Uterus (tissue), 4 donors: ENCODE data around the gene PPA2. TPM values are rescaled to one million over a fixed set of nuclear protein-coding genes. Genes with fewer than 3 reads are reported as not detected.
"Not testable (repeated sequence)": the region's sequence is repeated elsewhere in the genome, so short reads cannot be mapped to it uniquely, and the experiment has no call there.

Source experiments
- DNase-seq, 2 donors: peaks; one replicate each; pipeline ENCODE4 v3.0.0-alpha.2; 2019 to 2020
- H3K27ac ChIP-seq, 2 donors: fragments of 200-600 bp; sonication (generic); 1 replicate in 1 of 2; 2 replicates in 1 of 2; pipeline ENCODE4 v1.5.1; 2016 to 2018
- H3K27me3 ChIP-seq, 2 donors: fragments of 200-600 bp; sonication (generic); one replicate each; pipeline ENCODE4 v1.5.1; 2018 to 2019; ENCODE audit warnings: control low read depth in 1 of 2
- H3K36me3 ChIP-seq, 2 donors: fragments of 200-600 bp; sonication (generic); one replicate each; pipeline ENCODE4 v1.5.1; 2019; ENCODE audit warnings: control low read depth in 1 of 2
- H3K4me1 ChIP-seq, 2 donors: fragments of 200-600 bp; sonication (generic); one replicate each; pipeline ENCODE4 v1.5.1; 2018 to 2019; ENCODE audit warnings: control low read depth in 1 of 2
- H3K4me3 ChIP-seq, 2 donors: fragments of 200-600 bp; sonication (generic); 1 replicate in 1 of 2; 2 replicates in 1 of 2; pipeline ENCODE4 v1.5.1; 2018 to 2019; ENCODE audit warnings: mild to moderate bottlenecking in 1 of 2
- H3K9me3 ChIP-seq, 2 donors: fragments of 200-600 bp; sonication (generic); one replicate each; pipeline ENCODE4 v1.5.1; 2019; ENCODE audit warnings: control low read depth in 1 of 2
- POLR2A ChIP-seq, 2 donors: fragments of 450-650 bp; IDR thresholded peaks; one replicate each; pipeline ENCODE4 v1.6.1; 2016; ENCODE audit warnings: antibody characterized with exemption in 2 of 2, mild to moderate bottlenecking in 1 of 2, moderate library complexity in 1 of 2
- intact Hi-C: fragments of 100-400 bp; cut with DNase I; formaldehyde crosslinking; loops from one replicate; pipeline ENCODE4 v1.15.1; 2023; ENCODE audit warnings: low total_unique reads
- total RNA-seq, 4 donors: library from RNA; depleted of rRNA in 3 of 4; stranded (reverse); fragments of >200 nt in 3 of 4; gene quantifications; one replicate each; pipeline versions ENCODE4 v1.1.0 to v1.2.4, GENCODE V29; 2014 to 2023
- TF ChIP-seq, protein P1 (sequence below), 4 experiments: fragments of 200-600 bp in 2 of 4; fragments of 450-650 bp in 2 of 4; sonication (generic) in 2 of 4; IDR thresholded peaks; one replicate each; pipeline ENCODE4 v1.5.1; 2016 to 2019; ENCODE audit warnings: antibody characterized with exemption in 4 of 4, mild to moderate bottlenecking in 2 of 4, moderate library complexity in 1 of 4
- donor health status: DM: yes; HTN: yes; CAD: no.

Gene PPA2
- total RNA-seq, 4 donors from 2014 or later: 94.4 to 964 (median 152) TPM

DNA sequence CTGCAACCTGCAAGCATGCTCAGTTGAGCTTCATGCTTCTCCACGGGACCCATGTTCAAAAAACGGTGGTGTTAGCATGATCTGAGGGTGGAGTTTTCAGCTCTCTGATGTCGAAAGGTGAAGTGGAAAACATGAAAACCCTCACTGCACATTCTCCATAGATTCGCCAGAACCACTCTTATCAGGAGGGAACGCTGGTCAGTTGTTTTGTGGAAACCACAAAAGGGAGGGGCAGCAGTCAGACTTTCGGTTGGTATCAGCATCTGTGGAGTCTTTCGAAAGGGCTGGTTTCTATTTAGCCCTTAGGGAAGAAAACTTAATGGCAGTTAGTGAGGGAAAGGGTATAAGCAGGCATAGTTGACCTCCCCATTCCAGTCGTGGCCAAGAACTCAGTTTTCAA lies 12.6 kb downstream of the PPA2 start:
- DNase-seq: no peak
- Histone ChIP-seq H3K4me3 (no peak overlapping the region), H3K27me3 (no peaks in the 10 kb centered on the region), H3K9me3 (no peaks in the 10 kb centered on the region), H3K4me1 (no peaks in the 10 kb centered on the region), H3K36me3 (no peaks in the 10 kb centered on the region), H3K27ac (no peak overlapping the region)
- intact Hi-C loops: no loop called here
- no peak for TF ChIP-seq POLR2A (IDR thresholded peaks at IDR 0.05)
- TF ChIP-seq, protein P1, sequence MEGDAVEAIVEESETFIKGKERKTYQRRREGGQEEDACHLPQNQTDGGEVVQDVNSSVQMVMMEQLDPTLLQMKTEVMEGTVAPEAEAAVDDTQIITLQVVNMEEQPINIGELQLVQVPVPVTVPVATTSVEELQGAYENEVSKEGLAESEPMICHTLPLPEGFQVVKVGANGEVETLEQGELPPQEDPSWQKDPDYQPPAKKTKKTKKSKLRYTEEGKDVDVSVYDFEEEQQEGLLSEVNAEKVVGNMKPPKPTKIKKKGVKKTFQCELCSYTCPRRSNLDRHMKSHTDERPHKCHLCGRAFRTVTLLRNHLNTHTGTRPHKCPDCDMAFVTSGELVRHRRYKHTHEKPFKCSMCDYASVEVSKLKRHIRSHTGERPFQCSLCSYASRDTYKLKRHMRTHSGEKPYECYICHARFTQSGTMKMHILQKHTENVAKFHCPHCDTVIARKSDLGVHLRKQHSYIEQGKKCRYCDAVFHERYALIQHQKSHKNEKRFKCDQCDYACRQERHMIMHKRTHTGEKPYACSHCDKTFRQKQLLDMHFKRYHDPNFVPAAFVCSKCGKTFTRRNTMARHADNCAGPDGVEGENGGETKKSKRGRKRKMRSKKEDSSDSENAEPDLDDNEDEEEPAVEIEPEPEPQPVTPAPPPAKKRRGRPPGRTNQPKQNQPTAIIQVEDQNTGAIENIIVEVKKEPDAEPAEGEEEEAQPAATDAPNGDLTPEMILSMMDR (IDR thresholded peaks at IDR 0.05): no peak

DNA sequence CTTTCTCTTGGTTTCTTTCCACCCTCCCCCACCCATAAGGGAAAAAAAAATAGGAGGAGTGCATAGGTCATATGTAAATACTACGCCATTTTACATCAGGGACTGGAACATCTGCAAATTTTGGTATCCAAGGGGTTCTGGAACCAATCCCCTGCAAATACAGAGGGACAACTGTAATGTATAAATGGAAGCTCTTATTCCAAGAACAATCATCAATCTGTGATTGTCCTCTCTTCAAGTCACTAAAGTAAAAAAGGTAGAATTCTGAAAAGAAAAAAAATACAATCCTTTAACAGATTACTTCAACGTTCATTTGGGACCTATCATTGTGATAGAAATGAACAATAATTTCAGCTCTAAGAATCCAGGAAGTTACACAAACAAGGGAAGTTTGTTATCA lies 13.6 kb downstream of the PPA2 start:
- intact Hi-C loops: no loop called here
- no peaks in the 10 kb centered on the region for H3K9me3 ChIP-seq
- no peaks in the 10 kb centered on the region for H3K27me3 ChIP-seq
- DNase-seq: no peak
- TF ChIP-seq, protein P1 (IDR thresholded peaks at IDR 0.05): no peak
- TF ChIP-seq POLR2A (IDR thresholded peaks at IDR 0.05): no peak
- H3K4me3 ChIP-seq: no peak overlapping the region
- H3K4me1 ChIP-seq: no peaks in the 10 kb centered on the region
- no peaks in the 10 kb centered on the region for H3K36me3 ChIP-seq
- no peak overlapping the region for H3K27ac ChIP-seq

DNA sequence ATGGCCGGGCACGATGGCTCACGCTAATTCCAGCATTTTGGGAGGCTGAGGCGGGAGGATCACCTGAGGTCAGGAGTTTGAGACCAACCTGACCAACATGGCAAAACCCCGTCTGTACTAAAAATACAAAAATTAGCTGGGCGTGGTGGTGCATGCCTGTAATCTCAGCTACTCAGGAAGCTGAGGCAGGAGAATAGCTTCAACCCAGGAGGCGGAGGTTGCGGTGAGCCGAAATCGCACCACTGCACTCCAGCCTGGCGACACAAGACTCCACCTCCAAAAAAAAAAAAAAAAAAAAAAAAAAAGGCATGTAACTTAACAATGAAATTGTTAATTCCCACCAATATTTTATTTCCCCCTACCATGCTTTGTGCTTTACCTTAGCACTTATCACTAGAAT lies 15.3 kb downstream of the PPA2 start:
- H3K27me3 ChIP-seq, H3K9me3 ChIP-seq, H3K27ac ChIP-seq, H3K36me3 ChIP-seq, H3K4me3 ChIP-seq, intact Hi-C loops, DNase-seq, H3K4me1 ChIP-seq: not testable (repeated sequence)

DNA sequence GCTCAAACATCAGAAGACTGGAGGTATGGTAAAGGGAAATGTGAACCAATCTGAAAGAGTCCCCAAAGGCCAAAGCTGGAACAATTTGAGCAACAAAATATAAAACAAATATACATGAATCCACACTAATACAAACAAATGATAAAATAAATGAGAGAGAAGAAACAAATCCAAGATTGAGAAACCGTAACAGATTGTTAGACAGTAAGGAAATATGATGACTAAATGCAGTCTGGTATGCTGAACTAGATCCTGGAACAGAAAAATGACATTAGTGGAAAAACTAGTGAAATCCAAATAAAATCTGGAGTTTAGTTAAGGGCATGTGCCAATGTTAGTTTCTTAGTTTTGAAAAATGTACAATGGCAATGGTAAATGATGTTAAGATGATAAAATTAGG lies 15.9 kb downstream of the PPA2 start:
- intact Hi-C loops: no loop called here
- no peak for TF ChIP-seq POLR2A (IDR thresholded peaks at IDR 0.05)
- TF ChIP-seq, protein P1 (IDR thresholded peaks at IDR 0.05): no peak

DNA sequence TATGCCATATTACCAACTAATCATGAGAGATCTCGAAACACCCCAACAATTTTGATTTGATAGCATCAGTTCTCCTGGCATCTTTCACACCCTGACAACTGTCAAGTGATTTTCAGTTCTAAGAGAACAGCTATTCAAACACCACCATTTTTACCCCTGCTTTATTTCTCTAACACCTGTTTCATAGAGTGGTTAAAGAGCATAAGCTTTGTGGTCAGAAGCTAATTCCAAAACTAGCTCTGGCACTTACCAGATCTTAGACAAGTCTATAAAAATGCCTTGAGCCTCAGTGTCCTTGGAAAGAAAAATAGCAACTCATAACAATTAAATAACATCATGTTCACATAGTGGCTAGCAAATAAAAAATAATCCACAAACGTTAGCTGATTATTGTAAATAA lies 17.9 kb downstream of the PPA2 start:
- no peaks in the 10 kb centered on the region for H3K4me1 ChIP-seq
- intact Hi-C loops: no loop called here
- TF ChIP-seq POLR2A (IDR thresholded peaks at IDR 0.05): no peak
- TF ChIP-seq, protein P1 (IDR thresholded peaks at IDR 0.05): no peak

More for the DNA sequence above, 15.9 kb downstream of the PPA2 start:
- Histone ChIP-seq H3K9me3 (no peaks in the 10 kb centered on the region), H3K27ac (no peak overlapping the region), H3K4me3 (no peak overlapping the region), H3K36me3 (no peaks in the 10 kb centered on the region), H3K27me3 (no peaks in the 10 kb centered on the region), H3K4me1 (no peaks in the 10 kb centered on the region)
- DNase-seq: no peak

DNA sequence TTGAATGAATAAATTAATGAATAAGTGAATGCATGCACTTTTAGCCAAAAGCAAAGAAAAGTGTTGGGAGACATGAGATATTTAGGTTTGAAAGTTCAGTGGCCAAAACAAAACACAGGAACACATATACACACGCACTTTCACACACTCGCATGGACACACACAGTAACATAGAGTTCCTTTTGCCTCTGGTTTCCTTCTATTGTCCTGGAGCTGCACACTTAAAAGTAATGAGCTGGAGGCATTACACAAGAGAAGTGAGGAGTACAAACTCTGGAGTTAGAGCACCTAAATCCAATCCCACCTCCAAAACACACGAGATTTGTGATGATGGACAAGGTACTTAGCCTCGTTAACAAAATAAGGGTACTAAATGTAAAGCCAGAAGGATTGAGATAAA lies 18.7 kb downstream of the PPA2 start:
- H3K27ac ChIP-seq: no peak overlapping the region
- no peak for DNase-seq
- no peaks in the 10 kb centered on the region for H3K9me3 ChIP-seq
- intact Hi-C loops: no loop called here
- H3K27me3 ChIP-seq: no peaks in the 10 kb centered on the region
- no peaks in the 10 kb centered on the region for H3K36me3 ChIP-seq
- no peak overlapping the region for H3K4me3 ChIP-seq
- no peak for TF ChIP-seq POLR2A (IDR thresholded peaks at IDR 0.05)
- TF ChIP-seq, protein P1 (IDR thresholded peaks at IDR 0.05): no peak
- no peaks in the 10 kb centered on the region for H3K4me1 ChIP-seq

More for the DNA sequence above, 17.9 kb downstream of the PPA2 start:
- H3K27ac ChIP-seq: no peak overlapping the region
- no peak overlapping the region for H3K4me3 ChIP-seq
- H3K36me3 ChIP-seq: no peaks in the 10 kb centered on the region
- no peaks in the 10 kb centered on the region for H3K9me3 ChIP-seq
- no peak for DNase-seq
- H3K27me3 ChIP-seq: no peaks in the 10 kb centered on the region
